ENCODE data around the gene RHOBTB3. TPM values are rescaled to one million over a fixed set of nuclear protein-coding genes. Genes with fewer than 3 reads are reported as not detected.
"Not testable (repeated sequence)": the region's sequence is repeated elsewhere in the genome, so short reads cannot be mapped to it uniquely, and the experiment has no call there.

Gene RHOBTB3
- total RNA-seq, 2 donors from 2014 or later, result 1.3 to 5.2 TPM

DNA sequence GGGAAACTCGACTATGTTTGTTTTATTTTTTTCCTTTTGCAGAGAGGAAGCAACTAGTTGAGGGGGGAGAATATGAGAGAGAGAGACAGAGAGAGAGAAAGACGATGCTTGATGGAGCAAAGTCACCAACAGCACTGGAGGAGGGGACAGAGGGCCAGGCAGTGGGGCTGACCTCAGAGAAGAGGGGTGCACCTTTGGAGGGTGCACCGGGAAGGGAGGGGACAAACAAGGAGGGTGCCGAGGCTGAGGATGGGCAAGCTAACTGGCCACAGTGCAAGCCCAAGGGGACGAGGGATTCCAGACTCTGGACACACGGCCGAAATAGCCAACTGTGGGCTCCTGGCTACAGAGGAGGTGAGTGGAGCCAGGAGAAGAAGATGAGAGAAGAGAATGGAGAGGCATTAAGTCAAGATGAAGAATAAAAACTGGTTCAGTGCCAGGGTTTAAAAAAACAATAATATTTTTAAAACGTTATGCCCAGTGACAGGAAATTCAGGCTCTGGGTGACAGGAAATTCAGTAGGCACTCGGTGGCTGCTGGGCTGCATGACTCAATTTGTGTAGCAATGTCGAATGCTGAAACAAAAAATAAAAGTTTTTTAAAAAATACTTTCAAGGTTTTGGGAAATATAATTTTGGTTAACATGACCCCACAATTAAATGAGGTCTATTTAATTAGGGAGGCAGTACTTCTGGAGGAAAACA is 104.7 kb downstream of the RHOBTB3 start:
- H3K36me3 Mint-ChIP-seq (ENCODE audit: insufficient read depth in 2 of 2), result no peaks in the 10 kb centered on the region
- H3K4me1 Mint-ChIP-seq (ENCODE audit: low read depth), result peaks cover 51% of the 10 kb centered on the region
- ATAC-seq (replicated peaks in 1 of 2), result no peak
- DNase-seq, result no peak
- no peaks in the 10 kb centered on the region for H3K27me3 Mint-ChIP-seq (ENCODE audit: low read depth)
- H3K4me3 Mint-ChIP-seq, result peak overlapping the region; percentile 84 to 91
- peak overlapping the region; percentile 95 for H3K27ac Mint-ChIP-seq
- H3K9me3 Mint-ChIP-seq, result no peaks in the 10 kb centered on the region

DNA sequence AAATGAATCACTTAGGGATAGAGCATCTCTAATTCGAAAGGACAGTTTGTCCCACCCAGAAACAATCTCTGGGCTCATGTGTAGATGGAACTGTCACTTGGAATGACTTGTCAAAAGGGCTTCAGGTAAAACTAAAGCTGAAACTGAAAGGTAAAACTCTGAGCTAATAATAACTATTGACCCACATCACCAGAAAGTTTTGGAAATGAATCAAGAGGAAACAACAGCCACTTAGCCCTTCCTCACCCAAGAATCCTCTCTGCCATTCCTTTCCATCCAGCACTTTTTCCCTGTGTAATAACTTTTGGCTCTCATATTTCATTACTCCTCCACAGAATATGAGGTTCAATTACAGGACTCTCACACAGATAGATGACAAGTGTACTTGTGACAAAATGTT is 105.4 kb downstream of the RHOBTB3 start:
- no peaks in the 10 kb centered on the region for H3K27me3 Mint-ChIP-seq (ENCODE audit: low read depth)
- H3K36me3 Mint-ChIP-seq (ENCODE audit: insufficient read depth in 2 of 2), result no peaks in the 10 kb centered on the region
- H3K4me1 Mint-ChIP-seq (ENCODE audit: low read depth), result peaks cover 51% of the 10 kb centered on the region
- peak overlapping the region; percentile 95 for H3K27ac Mint-ChIP-seq
- H3K4me3 Mint-ChIP-seq, result peak overlapping the region; percentile 84 to 91
- ATAC-seq (replicated peaks in 1 of 2), result no peak
- H3K9me3 Mint-ChIP-seq, result no peaks in the 10 kb centered on the region
- DNase-seq, result no peak

DNA sequence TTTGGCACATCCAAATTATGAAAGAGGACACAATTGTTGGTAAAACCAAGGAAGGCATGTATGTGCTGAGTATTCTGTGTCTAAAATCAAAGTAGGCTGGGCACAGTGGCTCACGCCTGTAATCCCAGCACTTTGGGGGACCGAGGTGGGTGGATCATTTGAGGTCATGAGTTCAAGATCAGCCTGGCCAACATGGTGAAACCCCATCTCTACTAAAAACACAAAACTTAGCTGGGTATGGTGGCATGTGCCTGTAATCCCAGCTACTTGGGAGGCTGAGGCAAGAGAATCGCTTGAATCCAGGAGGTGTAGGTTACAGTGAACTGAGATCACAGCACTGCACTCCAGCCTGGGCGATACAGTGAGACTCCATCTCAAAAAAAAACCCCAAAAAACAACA is 105.8 kb downstream of the RHOBTB3 start:
- H3K27ac Mint-ChIP-seq, result peak overlapping the region; percentile 95
- H3K9me3 Mint-ChIP-seq, result not testable (repeated sequence)

DNA sequence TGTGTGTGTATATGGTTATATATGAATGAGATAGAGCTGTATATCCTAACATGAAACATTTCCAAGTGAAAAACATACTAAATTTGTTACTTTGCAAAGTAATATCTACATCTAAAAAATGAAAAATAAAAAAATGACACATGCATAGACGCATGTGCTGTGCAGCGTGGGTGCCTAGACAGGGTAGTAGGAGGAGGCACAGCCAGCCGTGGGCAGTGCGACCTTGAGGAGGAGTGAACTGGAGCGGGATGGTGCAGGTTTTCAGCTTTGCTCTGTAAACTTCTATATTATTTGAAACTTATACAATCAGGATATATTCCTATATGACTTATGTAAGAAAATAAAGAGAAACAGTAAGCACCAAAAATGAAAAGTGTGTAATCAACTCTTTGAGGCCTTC is 106.4 kb downstream of the RHOBTB3 start:
- no peaks in the 10 kb centered on the region for H3K27me3 Mint-ChIP-seq (ENCODE audit: low read depth)
- H3K4me3 Mint-ChIP-seq, result no peak overlapping the region
- peaks cover 57% of the 10 kb centered on the region for H3K4me1 Mint-ChIP-seq (ENCODE audit: low read depth)
- H3K36me3 Mint-ChIP-seq (ENCODE audit: insufficient read depth in 2 of 2), result no peaks in the 10 kb centered on the region
- DNase-seq (no peak), ATAC-seq (replicated peaks in 1 of 2) (no peak)
- H3K9me3 Mint-ChIP-seq, result no peaks in the 10 kb centered on the region
- peak overlapping the region; percentile 9 for H3K27ac Mint-ChIP-seq

More for the DNA sequence above, 105.8 kb downstream of the RHOBTB3 start:
- Mint-ChIP-seq H3K4me1 (ENCODE audit: low read depth) (peaks cover 52% of the 10 kb centered on the region), H3K4me3 (peak overlapping the region; percentile 53 to 91)
- H3K27me3 Mint-ChIP-seq (ENCODE audit: low read depth); DNase-seq; H3K36me3 Mint-ChIP-seq (ENCODE audit: insufficient read depth in 2 of 2); ATAC-seq (replicated peaks in 1 of 2): not testable (repeated sequence)

DNA sequence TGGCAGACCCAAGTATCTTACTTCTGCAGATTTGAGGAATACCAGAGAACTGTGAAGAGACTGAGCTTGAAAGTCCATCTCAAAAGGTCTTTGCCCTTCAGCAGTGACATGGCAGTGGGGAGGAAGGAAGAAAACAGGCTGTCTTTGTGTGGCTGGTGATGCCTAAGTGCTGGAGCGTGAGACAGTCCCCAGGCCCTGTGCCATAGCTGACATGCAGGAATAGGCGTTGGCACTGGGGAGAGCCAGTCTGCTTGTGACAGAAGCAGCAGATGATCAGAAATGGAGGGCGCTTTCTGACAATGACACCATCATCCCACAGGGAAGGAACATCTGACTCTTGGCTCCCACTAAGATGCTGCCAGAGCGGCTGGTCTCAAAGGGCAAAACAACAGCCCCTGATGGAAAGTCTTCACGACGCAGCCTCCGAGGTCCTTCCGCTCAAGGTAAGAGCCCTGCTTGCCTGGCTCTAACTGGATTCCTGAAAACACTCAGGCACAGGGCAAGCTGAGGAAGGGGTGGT is 106.9 kb downstream of the RHOBTB3 start:
- DNase-seq, result no peak
- Mint-ChIP-seq H3K4me1 (ENCODE audit: low read depth) (peaks cover 61% of the 10 kb centered on the region), H3K27ac (no peak overlapping the region), H3K36me3 (ENCODE audit: insufficient read depth in 2 of 2) (no peaks in the 10 kb centered on the region), H3K27me3 (ENCODE audit: low read depth) (no peaks in the 10 kb centered on the region), H3K9me3 (no peaks in the 10 kb centered on the region), H3K4me3 (no peak overlapping the region)
- no peak for ATAC-seq (replicated peaks in 1 of 2)

DNA sequence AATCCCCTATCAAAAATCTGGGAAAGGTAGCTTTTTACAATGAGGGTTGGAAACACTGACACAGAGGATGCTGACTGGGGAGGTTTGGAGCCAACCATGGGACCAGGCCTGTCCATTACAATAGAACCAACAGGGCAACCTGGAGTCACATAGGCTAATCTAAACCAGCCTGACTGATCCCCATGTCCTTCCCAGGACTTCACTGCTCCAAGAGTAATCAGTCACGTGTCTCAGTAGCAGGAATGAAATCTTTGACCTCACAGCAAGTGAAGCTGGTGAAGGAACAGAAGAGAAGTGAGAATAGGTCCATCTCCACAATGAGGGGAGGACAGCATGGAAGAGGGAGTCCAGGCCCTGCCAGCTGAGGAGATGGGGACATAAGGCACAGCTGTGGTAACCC is 107.4 kb downstream of the RHOBTB3 start:
- H3K27ac Mint-ChIP-seq, result no peak overlapping the region

DNA sequence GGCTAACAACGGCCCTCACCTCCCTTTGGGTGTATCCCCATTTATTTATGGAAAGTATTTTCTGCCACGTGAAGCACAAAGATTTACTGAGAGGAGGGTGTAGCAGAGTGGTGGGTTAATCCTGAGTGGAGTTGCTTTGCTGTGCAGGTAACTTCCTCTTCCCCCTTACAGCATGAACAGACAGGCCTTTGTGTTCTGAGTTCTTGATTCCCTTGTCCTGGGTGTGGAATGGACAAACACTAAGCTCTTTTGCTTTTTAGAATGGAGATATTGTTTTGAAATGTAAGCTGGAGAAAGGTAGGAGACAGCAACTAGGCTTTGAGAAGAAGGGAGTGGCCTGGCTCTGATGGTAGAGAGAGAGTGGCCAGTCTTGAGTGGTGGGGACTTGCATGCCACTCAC is 108.5 kb downstream of the RHOBTB3 start:
- Mint-ChIP-seq H3K27ac (no peak overlapping the region), H3K27me3 (ENCODE audit: low read depth) (no peaks in the 10 kb centered on the region), H3K36me3 (ENCODE audit: insufficient read depth in 2 of 2) (no peaks in the 10 kb centered on the region), H3K4me1 (ENCODE audit: low read depth) (peaks cover 51% of the 10 kb centered on the region), H3K4me3 (no peak overlapping the region), H3K9me3 (no peaks in the 10 kb centered on the region)
- ATAC-seq (replicated peaks in 1 of 2) (no peak), DNase-seq (no peak)

More for the DNA sequence above, 107.4 kb downstream of the RHOBTB3 start:
- H3K36me3 Mint-ChIP-seq (ENCODE audit: insufficient read depth in 2 of 2), result no peaks in the 10 kb centered on the region
- no peaks in the 10 kb centered on the region for H3K27me3 Mint-ChIP-seq (ENCODE audit: low read depth)
- no peak overlapping the region for H3K4me3 Mint-ChIP-seq
- DNase-seq (no peak), ATAC-seq (replicated peaks in 1 of 2) (no peak)
- H3K9me3 Mint-ChIP-seq, result no peaks in the 10 kb centered on the region
- H3K4me1 Mint-ChIP-seq (ENCODE audit: low read depth), result peaks cover 61% of the 10 kb centered on the region

DNA sequence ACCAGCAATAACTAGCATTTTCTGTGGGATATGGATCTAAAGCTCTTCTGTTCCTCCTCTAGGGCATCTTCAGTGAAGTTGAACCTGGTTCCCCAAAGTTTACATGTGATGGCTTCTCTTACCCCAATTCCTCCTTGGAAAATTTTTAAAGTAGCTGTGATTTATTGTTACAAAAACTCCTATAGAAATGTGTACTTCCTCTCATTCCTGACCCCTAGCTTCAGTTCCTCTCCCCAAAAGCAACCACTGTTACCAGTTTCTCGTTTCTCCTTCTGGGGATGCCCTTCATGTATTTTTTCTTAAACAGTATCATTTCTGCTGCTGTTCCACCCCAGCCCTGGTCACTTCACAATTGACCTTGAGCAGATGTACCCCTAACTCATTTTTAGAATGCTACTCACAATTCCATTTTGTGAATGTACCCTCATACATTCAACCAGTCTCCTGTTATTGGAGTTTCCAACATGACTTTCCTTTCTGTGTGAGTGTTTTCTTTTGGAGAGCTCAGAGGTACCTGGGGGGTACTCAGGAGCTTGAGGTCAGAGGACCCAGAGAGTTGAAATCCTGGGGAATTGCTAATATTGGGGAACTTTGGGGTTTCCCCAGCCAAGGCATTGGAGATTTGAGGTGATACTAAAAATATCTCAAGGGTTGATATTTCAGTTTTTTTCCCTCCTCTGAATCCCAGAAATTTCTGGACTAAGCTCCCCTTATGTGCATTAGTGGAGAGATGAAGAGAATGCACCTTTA is 110.0 kb downstream of the RHOBTB3 start:
- H3K4me3 Mint-ChIP-seq, result no peak overlapping the region
- DNase-seq (no peak), ATAC-seq (replicated peaks in 1 of 2) (no peak)
- H3K4me1 Mint-ChIP-seq (ENCODE audit: low read depth), result peaks cover 42% of the 10 kb centered on the region
- no peaks in the 10 kb centered on the region for H3K27me3 Mint-ChIP-seq (ENCODE audit: low read depth)
- no peaks in the 10 kb centered on the region for H3K9me3 Mint-ChIP-seq
- no peak overlapping the region for H3K27ac Mint-ChIP-seq
- H3K36me3 Mint-ChIP-seq (ENCODE audit: insufficient read depth in 2 of 2), result no peaks in the 10 kb centered on the region

GRCh38 chr5:95841914-95842812 is 111.0 kb downstream of the RHOBTB3 start:
- H3K4me3 Mint-ChIP-seq, result peak overlapping the region in 1 of 2 donors; percentile 64
- no peaks in the 10 kb centered on the region for H3K36me3 Mint-ChIP-seq (ENCODE audit: insufficient read depth in 2 of 2)
- H3K4me1 Mint-ChIP-seq (ENCODE audit: low read depth), result peaks cover 38% of the 10 kb centered on the region
- ATAC-seq (replicated peaks in 1 of 2) (no peak), DNase-seq (no peak)
- no peaks in the 10 kb centered on the region for H3K9me3 Mint-ChIP-seq
- peak overlapping the region; percentile 66 for H3K27ac Mint-ChIP-seq
- no peaks in the 10 kb centered on the region for H3K27me3 Mint-ChIP-seq (ENCODE audit: low read depth)

GRCh38 chr5:95842854-95843544 is 111.9 kb downstream of the RHOBTB3 start:
- peak; percentile 75 to 84 for DNase-seq
- peak; percentile 87 to 91 for ATAC-seq (replicated peaks in 1 of 2)
- H3K27me3 Mint-ChIP-seq (ENCODE audit: low read depth), result no peaks in the 10 kb centered on the region
- no peaks in the 10 kb centered on the region for H3K36me3 Mint-ChIP-seq (ENCODE audit: insufficient read depth in 2 of 2)
- H3K27ac Mint-ChIP-seq, result peak overlapping the region; percentile 66
- no peaks in the 10 kb centered on the region for H3K9me3 Mint-ChIP-seq
- H3K4me3 Mint-ChIP-seq, result peak overlapping the region; percentile 56 to 64
- peaks cover 30% of the 10 kb centered on the region for H3K4me1 Mint-ChIP-seq (ENCODE audit: low read depth)

GRCh38 chr5:95843733-95844223 is 112.6 kb downstream of the RHOBTB3 start:
- no peak for DNase-seq
- Mint-ChIP-seq H3K27ac (peak overlapping the region; percentile 66), H3K9me3 (no peaks in the 10 kb centered on the region), H3K4me1 (ENCODE audit: low read depth) (peaks cover 30% of the 10 kb centered on the region), H3K4me3 (peak overlapping the region; percentile 56 to 64), H3K36me3 (ENCODE audit: insufficient read depth in 2 of 2) (no peaks in the 10 kb centered on the region), H3K27me3 (ENCODE audit: low read depth) (no peaks in the 10 kb centered on the region)
- ATAC-seq (replicated peaks in 1 of 2), result no peak

DNA sequence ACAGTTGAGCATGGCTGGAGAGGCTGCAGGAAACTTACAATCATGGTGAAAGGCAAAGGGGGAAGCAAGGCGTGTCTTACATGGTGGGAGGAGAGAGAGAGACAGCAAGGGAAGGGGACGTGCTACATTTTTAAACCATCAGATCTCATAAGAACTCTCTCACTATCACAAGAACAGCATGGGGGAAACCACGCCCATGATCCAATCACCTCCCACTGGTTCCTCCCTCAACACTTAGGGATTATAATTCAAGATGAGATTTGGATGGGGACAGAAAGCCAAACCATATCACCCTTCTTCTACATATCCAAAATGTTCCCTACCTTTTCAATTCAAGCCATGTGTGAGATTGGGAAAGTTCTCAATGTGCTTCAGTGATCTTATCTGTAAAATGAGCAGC is 114.3 kb downstream of the RHOBTB3 start:
- DNase-seq (no peak), ATAC-seq (replicated peaks in 1 of 2) (no peak)
- Mint-ChIP-seq H3K27ac (no peak overlapping the region), H3K36me3 (ENCODE audit: insufficient read depth in 2 of 2) (no peaks in the 10 kb centered on the region), H3K27me3 (ENCODE audit: low read depth) (peaks cover 7% of the 10 kb centered on the region), H3K9me3 (no peaks in the 10 kb centered on the region), H3K4me1 (ENCODE audit: low read depth) (peaks cover 25% of the 10 kb centered on the region), H3K4me3 (no peak overlapping the region)
